Esophagus muscularis mucosa (tissue), 4 donors: ENCODE measurements around the gene HOXA9. TPM values are rescaled to one million over a fixed set of nuclear protein-coding genes. Genes with fewer than 3 reads are reported as not detected.

ENCODE experiments used
- DNase-seq: peaks from one replicate; pipeline ENCODE4 v3.0.0-alpha.2; 2017; ENCODE audit errors: extremely low spot score
- H3K27ac ChIP-seq, 4 donors: fragments of 200-600 bp; sonication (generic); replicated peaks in 1 of 4; 1 replicate in 3 of 4; 2 replicates in 1 of 4; pipeline ENCODE4 v1.5.1; 2016 to 2019; ENCODE audit warnings: mild to moderate bottlenecking in 1 of 4
- H3K27me3 ChIP-seq, 4 donors: fragments of 200-600 bp; sonication (generic); one replicate each; pipeline versions ENCODE4 v1.5.1 to v1.6.0; 2016 to 2019
- H3K36me3 ChIP-seq, 4 donors: fragments of 200-600 bp; sonication (generic); one replicate each; pipeline ENCODE4 v1.5.1; 2016 to 2019
- H3K4me1 ChIP-seq, 4 donors: fragments of 200-600 bp; sonication (generic); one replicate each; pipeline ENCODE4 v1.5.1; 2016 to 2019
- H3K4me3 ChIP-seq, 4 donors: fragments of 200-600 bp; sonication (generic); 1 replicate in 2 of 4; 2 replicates in 2 of 4; pipeline ENCODE4 v1.5.1; 2016 to 2019; ENCODE audit warnings: mild to moderate bottlenecking in 4 of 4, moderate library complexity in 1 of 4
- H3K9me3 ChIP-seq, 4 donors: fragments of 200-600 bp; sonication (generic); 1 replicate in 3 of 4; 2 replicates in 1 of 4; pipeline ENCODE4 v1.5.1; 2016 to 2019
- CTCF ChIP-seq, 3 experiments: fragments of 200-600 bp in 2 of 3; fragments of 450-650 bp in 1 of 3; sonication (generic) in 2 of 3; IDR thresholded peaks; one replicate each; pipeline ENCODE4 v1.5.1; 2017 to 2019; ENCODE audit warnings: antibody characterized with exemption in 3 of 3, mild to moderate bottlenecking in 2 of 3, moderate library complexity in 1 of 3
- EP300 ChIP-seq: sonication (generic); formaldehyde crosslinking; IDR thresholded peaks from one replicate; pipeline ENCODE4 v1.6.1; 2017; ENCODE audit warnings: antibody characterized with exemption
- POLR2A ChIP-seq: fragments of 450-650 bp; IDR thresholded peaks from one replicate; pipeline ENCODE4 v1.6.1; 2017; ENCODE audit warnings: antibody characterized with exemption, moderate library complexity, mild to moderate bottlenecking, low read depth
- POLR2AphosphoS5 ChIP-seq, 2 donors: sonication (generic); formaldehyde crosslinking; IDR thresholded peaks; one replicate each; pipeline ENCODE4 v1.6.1; 2017; ENCODE audit warnings: antibody characterized with exemption in 2 of 2
- WGBS: methylation state at CpG from one replicate; pipeline ENCODE4 v1.1.5; 2018; 5-methylcytosine and 5-hydroxymethylcytosine counted together
- intact Hi-C: fragments of 100-400 bp; cut with DNase I; formaldehyde crosslinking; loops from one replicate; pipeline ENCODE4 v1.15.1; 2023
- total RNA-seq, 4 donors: library from RNA; depleted of rRNA; stranded (reverse); fragments of >200 nt; gene quantifications; one replicate each; pipeline versions ENCODE4 v1.1.0 to v1.2.1, GENCODE V29; 2016

The HOXA9 gene
- total RNA-seq, 4 donors from 2014 or later, result 0.50 TPM; not detected in 3

DNA sequence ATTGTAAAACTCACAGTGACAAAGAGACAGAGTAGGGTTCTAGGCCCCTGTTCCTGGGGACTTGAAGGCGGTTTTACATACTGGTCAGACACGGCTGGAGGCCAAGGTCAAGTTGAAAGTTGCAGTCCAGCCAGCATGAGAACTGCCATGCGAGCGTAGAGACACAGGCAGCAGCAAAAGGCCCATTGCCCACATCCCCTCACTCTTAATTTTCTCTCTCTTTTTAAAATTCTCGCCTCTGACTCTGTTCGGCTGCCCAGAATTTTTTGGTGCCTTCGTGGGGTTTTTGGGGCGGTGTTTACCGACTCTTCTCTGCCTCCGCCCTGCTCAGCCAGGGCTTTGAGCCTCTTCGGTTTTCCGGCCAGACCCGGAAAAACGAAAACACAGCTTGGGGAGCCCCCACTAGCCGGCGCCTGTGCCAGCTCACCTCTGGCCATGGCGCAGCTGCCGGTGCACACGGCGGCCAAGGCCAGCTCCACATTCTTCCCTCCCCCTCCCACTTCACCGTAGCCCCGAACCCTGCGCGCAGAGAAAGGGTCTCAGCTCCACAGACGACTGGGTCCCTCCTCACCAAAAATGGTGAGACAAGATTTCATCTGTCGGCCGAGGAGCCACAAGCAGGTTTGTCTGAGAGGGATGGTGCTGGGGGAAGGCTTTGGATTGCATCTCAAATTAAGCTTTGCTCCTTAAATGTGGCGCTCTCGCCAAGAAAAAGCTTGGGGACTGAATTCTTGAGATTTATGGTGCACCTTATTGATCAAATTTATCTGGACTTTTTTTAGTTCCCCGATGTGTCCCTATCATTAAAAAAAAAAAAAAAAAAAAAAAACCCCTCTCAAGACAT is 36.9 kb upstream of the HOXA9 start:
- Histone ChIP-seq H3K4me1 (peaks cover 25 to 62% (median 52%) of the 10 kb centered on the region in 4 donors), H3K36me3 (no peaks in the 10 kb centered on the region), H3K27ac (no peak overlapping the region), H3K27me3 (peaks cover 20 to 100% (median 82%) of the 10 kb centered on the region in 4 donors), H3K4me3 (no peak overlapping the region), H3K9me3 (no peaks in the 10 kb centered on the region)
- 19% methylated on average over 29 of the region's 30 CpGs for WGBS
- TF ChIP-seq POLR2A, result no peak
- no peak for DNase-seq
- intact Hi-C loops, result loop anchor here (10.0 kb wide), 1 partner anchor 583 kb away; no protein-coding TSS in a partner anchor

DNA sequence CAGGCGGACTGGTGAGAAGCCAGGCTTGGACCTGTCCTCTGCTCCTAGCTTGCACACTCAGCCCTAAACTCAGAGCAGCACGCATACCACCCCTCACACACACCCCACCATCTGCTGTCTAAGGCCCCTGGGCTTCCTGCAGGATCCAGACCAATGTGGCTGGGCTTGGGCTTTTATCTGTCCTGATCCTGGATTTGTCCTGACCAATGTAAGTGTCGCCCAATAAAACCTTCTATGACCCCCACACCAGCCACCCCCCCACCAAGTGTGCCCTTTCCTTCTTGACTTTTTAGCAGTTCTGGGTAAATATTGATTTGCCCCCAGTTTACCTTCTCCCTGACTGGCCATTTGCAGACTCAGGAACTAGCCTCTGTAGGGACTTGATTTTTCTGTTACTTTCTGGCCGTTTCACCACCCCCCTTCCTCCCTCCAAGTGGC is 36.3 kb upstream of the HOXA9 start:
- WGBS, result 26% methylated on average over 4 of the region's 4 CpGs
- intact Hi-C loops, result loop anchor here (10.0 kb wide), 1 partner anchor 583 kb away; no protein-coding TSS in a partner anchor
- H3K9me3 ChIP-seq, result no peaks in the 10 kb centered on the region
- TF ChIP-seq CTCF (IDR thresholded peaks at IDR 0.05) (no peak), POLR2AphosphoS5 (IDR thresholded peaks at IDR 0.05) (no peak), POLR2A (no peak), EP300 (no peak)
- no peak overlapping the region for H3K27ac ChIP-seq
- peaks cover 20 to 100% (median 88%) of the 10 kb centered on the region in 4 donors for H3K27me3 ChIP-seq
- DNase-seq, result no peak
- H3K36me3 ChIP-seq, result no peaks in the 10 kb centered on the region
- H3K4me3 ChIP-seq, result peak overlapping the region in 2 of 4 donors; percentile 0 to 19
- H3K4me1 ChIP-seq, result peaks cover 25 to 62% (median 52%) of the 10 kb centered on the region in 4 donors

DNA sequence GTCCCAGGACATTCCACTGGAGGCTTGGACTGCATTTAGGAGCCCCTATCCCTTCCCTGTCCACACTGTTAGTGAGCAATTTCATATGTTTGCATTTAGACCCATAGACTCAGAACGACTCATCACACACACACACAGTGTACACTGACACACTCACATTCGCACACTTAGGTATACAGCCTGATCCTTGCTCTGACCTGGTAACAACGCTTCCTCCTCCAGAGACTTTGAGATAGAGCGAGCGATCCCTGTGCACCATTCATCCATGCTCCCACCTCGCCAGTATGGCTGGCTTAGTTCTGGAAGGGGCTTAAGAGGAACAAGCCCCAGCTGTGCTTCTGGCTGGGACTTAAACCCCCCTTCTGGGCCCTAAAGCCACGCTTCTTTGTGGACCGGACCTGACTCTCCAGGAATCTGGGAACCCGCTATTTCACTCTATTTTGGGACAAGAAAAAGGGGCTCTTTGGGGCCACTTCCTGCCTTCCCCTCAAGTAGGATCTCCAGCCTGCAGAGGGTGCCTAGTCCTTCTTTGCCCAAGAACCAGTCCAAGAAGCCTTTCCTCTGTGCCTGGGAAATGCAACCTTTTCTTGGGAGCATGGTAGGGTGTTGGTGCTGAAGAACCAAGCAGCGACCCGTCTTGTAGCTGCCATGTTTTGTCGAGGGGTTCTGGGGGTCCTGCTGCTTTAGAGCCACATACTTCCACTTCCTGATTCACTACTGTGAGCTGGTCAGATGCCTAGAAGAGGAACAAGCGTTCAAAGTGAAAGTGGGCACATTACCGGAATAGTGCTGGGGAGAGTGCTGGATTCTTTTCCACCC is 35.6 kb upstream of the HOXA9 start:
- peak overlapping the region in 3 of 4 donors; percentile 33 to 51 (median 39) for H3K4me3 ChIP-seq
- WGBS, result 13% methylated on average over 14 of the region's 14 CpGs

DNA sequence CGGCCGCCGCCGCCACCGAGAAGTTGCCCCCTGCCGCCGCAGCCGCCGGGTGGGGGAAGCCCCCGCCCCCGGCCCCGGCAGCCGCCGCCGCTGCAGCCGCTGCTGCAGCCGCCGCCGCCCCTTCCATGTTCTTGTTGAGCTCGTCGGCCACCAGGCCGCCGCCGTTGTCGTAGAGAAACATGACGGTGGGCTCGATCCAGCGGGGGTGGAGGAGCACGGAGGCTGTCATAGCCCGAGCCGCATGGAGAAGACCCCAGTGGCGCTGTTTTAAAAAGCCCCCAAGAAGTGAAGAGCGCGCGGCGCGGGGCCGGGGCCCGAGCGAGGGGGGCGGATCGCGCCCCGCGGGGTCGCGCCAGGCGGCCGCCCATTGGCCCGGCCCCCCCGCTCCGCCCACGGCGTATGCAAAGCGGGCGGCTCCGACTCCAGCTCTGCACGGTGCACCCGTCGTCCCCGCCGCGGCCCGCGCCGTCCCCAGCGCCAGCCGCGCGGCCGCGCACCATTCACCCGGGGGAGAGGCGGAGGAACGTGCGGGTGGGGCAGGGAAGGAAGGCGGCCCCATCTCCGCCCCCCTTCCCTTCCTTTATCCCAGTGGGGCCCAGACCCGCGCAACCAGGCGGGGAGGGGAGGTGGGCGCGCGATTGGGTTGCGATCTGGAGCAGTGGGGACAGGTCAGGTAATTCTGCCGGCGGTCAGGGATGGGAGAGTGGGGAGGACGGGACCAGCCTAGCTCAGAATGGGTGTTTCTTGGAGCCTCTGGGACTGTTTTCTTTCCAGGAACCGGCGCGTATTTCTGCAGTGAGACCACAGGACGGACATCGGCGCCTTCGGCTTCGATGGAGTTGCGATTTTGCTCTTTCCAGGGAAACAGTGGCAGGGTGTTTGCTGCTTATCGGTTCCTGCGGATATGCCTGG is 34.8 kb upstream of the HOXA9 start, which contains the start of gene HOXA13:
HOXA13 (minus strand) TSS at position 243 of the 912 bp plus-strand sequence; CDS start at position 229, 14 bp downstream.
- under 1% methylated on average over 21 of the region's 99 CpGs for WGBS
- intact Hi-C loops, result loop anchor here (5.0 to 10.0 kb wide), 5 partner anchors 585 to 1072 kb away; no protein-coding TSS in a partner anchor
- H3K4me3 ChIP-seq, result peak within 1 kb of the TSS; percentile 30 to 51 (median 36)
- no peak for DNase-seq
- TF ChIP-seq POLR2AphosphoS5 (IDR thresholded peaks at IDR 0.05), result no peak
- TF ChIP-seq POLR2A, result no peak
- TF ChIP-seq EP300, result no peak
- no peak for TF ChIP-seq CTCF (IDR thresholded peaks at IDR 0.05)
- H3K27me3 ChIP-seq, result peaks cover 14 to 100% (median 88%) of the 10 kb centered on the region in 4 donors
- H3K9me3 ChIP-seq, result no peaks in the 10 kb centered on the region
- no peak within 1 kb of the TSS for H3K27ac ChIP-seq
- no peaks in the 10 kb centered on the region for H3K36me3 ChIP-seq
- peaks cover 19 to 53% (median 48%) of the 10 kb centered on the region in 4 donors for H3K4me1 ChIP-seq

More for the DNA sequence above, 35.6 kb upstream of the HOXA9 start:
- TF ChIP-seq CTCF (IDR thresholded peaks at IDR 0.05), result no peak
- TF ChIP-seq POLR2AphosphoS5 (IDR thresholded peaks at IDR 0.05), result no peak
- TF ChIP-seq POLR2A, result no peak
- TF ChIP-seq EP300, result no peak
- no peaks in the 10 kb centered on the region for H3K36me3 ChIP-seq
- peaks cover 25 to 62% (median 54%) of the 10 kb centered on the region in 4 donors for H3K4me1 ChIP-seq
- intact Hi-C loops, result loop anchor here (10.0 kb wide), 1 partner anchor 584 kb away; no protein-coding TSS in a partner anchor
- DNase-seq, result no peak
- H3K27me3 ChIP-seq, result peaks cover 20 to 100% (median 89%) of the 10 kb centered on the region in 4 donors
- no peaks in the 10 kb centered on the region for H3K9me3 ChIP-seq
- no peak overlapping the region for H3K27ac ChIP-seq
